Caco-2 (cell line): ENCODE data around the gene DNAJC17. TPM values are rescaled to one million over a fixed set of nuclear protein-coding genes. Genes with fewer than 3 reads are reported as not detected.
A peak's percentile ranks its signal among the peaks of the same experiment; 100 is the strongest.

Source experiments
- BruUV-seq: library from RNA; stranded (reverse); fragments of 400-500 nt; replicated peaks from 2 replicates; lab custom pipeline; 2021; lab: Mats Ljungman, UMichigan
- CTCF ChIA-PET: fragments of 300-600 bp; sonication (Branson Sonifier 250); formaldehyde crosslinking; loops from one replicate; lab custom pipeline; 2022; ENCODE audit warnings: antibody characterized with exemption; lab: Charles Lee
- POLR2A ChIA-PET: fragments of 300-600 bp; sonication (Branson Sonifier 250); formaldehyde crosslinking; loops from one replicate; lab custom pipeline; 2022; ENCODE audit warnings: antibody characterized with exemption; lab: Charles Lee
- DNase-seq, 2 experiments: peaks; one replicate each; pipeline versions ENCODE4 v3.0.0 to v3.0.0-alpha.2; 2020 to 2022
- H3K27me3 ChIP-seq: replicated peaks from 2 replicates; pipeline ENCODE4 v1.6.0; 2011; ENCODE audit warnings: low read length; ENCODE audit not compliant: control insufficient read depth, insufficient read depth
- H3K36me3 ChIP-seq: 2 replicates; pipeline ENCODE4 v1.5.1; 2011; ENCODE audit warnings: low read length; ENCODE audit not compliant: control insufficient read depth, insufficient read depth
- H3K4me1 ChIP-seq: fragments of 250-450 bp; sonication (Bioruptor Pico); 2 replicates; pipeline ENCODE4 v1.5.1; 2020; ENCODE audit warnings: mild to moderate bottlenecking
- H3K4me3 ChIP-seq: 2 replicates; pipeline ENCODE4 v1.5.1; 2011; ENCODE audit warnings: low read depth, mild to moderate bottlenecking, control low read depth, low read length
- H3K9me3 ChIP-seq: fragments of 250-450 bp; sonication (Bioruptor Pico); 2 replicates; pipeline ENCODE4 v1.5.1; 2020; ENCODE audit warnings: mild to moderate bottlenecking, moderate library complexity
- H3K27ac Mint-ChIP-seq: one replicate; pipeline ENCODE4 v1.8.0; 2022; ENCODE audit warnings: mixed read lengths; ENCODE audit not compliant: unreplicated experiment
- H3K27me3 Mint-ChIP-seq: one replicate; pipeline ENCODE4 v1.8.0; 2022; ENCODE audit warnings: mixed read lengths; ENCODE audit not compliant: insufficient read depth, unreplicated experiment
- H3K36me3 Mint-ChIP-seq: one replicate; pipeline ENCODE4 v1.8.0; 2022; ENCODE audit warnings: mild to moderate bottlenecking, mixed read lengths; ENCODE audit not compliant: insufficient read depth, unreplicated experiment
- H3K4me1 Mint-ChIP-seq: one replicate; pipeline ENCODE4 v1.8.0; 2022; ENCODE audit warnings: low read depth, mixed read lengths; ENCODE audit not compliant: unreplicated experiment
- H3K4me3 Mint-ChIP-seq: one replicate; pipeline ENCODE4 v1.8.0; 2022; ENCODE audit warnings: mild to moderate bottlenecking, moderate library complexity, mixed read lengths; ENCODE audit not compliant: unreplicated experiment
- H3K9me3 Mint-ChIP-seq: one replicate; pipeline ENCODE4 v1.8.0; 2022; ENCODE audit warnings: mixed read lengths; ENCODE audit not compliant: unreplicated experiment
- intact Hi-C: fragments of 100-400 bp; cut with micrococcal nuclease; formaldehyde crosslinking; loops from one replicate; pipeline ENCODE4 v1.10.0; 2022; ENCODE audit not compliant: unreplicated experiment
- total RNA-seq: library from RNA; stranded (reverse); gene quantifications from 2 replicates; pipeline ENCODE4 v1.2.3, GENCODE V29; 2022
- TF ChIP-seq, protein P1 (sequence below), 2 experiments: fragments of 200-600 bp in 1 of 2; IDR thresholded peaks; 1 replicate in 1 of 2; 2 replicates in 1 of 2; pipeline versions ENCODE4 v1.5.1 to v1.8.0; 2011 to 2022; ENCODE audit warnings: antibody characterized with exemption in 1 of 2, control low read depth in 1 of 2, inconsistent platforms in 1 of 2, low read depth in 1 of 2, low read length in 1 of 2, mild to moderate bottlenecking in 1 of 2, moderate library complexity in 1 of 2; ENCODE audit not compliant: insufficient read depth in 1 of 2, severe bottlenecking in 1 of 2, unreplicated experiment in 1 of 2

The DNAJC17 gene
- total RNA-seq, 1 experiment from 2014 or later = 30.1 TPM

DNA sequence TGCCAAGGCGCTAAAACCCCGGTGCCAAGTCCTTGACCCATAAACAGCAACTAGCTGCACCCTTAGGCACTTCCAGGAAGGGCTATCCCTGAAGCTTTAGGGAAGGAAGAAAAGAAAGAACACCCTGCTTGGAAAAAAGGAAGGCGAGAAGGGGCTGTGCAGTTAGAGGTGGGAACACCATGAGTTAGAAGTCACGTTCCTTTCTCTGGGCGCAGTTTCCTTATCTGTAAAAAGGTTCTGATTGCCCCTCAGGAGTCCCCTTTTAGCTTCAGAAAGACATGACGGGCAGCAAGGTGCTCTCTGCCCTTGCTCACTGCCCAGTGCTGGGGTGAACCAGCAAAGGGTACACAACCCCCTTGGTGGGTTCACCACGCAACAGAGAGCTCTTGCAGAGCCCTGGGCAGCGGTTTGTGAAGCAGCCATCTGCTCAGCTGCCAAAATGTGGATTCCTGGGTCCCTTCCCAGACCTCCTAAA is 42.6 kb downstream of the DNAJC17 start:
- Mint-ChIP-seq H3K36me3 (peaks cover 40% of the 10 kb centered on the region), H3K4me1 (peaks cover 11% of the 10 kb centered on the region), H3K27ac (peak overlapping the region; percentile 90), H3K9me3 (no peaks in the 10 kb centered on the region), H3K27me3 (no peaks in the 10 kb centered on the region), H3K4me3 (peak overlapping the region; percentile 86)
- no peak for DNase-seq
- Histone ChIP-seq H3K27me3 (no peaks in the 10 kb centered on the region), H3K4me3 (peak overlapping the region; percentile 92), H3K4me1 (peaks cover 7% of the 10 kb centered on the region; the same call in 1 of the 2 replicates), H3K9me3 (no peaks in the 10 kb centered on the region), H3K36me3 (peaks cover 1% of the 10 kb centered on the region; the same call in 1 of the 2 replicates)
- intact Hi-C loops = loop anchor here (2.0 to 10.0 kb wide), 2 partner anchors 18 to 200 kb away; partner anchors contain the start of genes CCDC32 and RPUSD2
- BruUV-seq = TSS peak; percentile 50
- TF ChIP-seq, protein P1, sequence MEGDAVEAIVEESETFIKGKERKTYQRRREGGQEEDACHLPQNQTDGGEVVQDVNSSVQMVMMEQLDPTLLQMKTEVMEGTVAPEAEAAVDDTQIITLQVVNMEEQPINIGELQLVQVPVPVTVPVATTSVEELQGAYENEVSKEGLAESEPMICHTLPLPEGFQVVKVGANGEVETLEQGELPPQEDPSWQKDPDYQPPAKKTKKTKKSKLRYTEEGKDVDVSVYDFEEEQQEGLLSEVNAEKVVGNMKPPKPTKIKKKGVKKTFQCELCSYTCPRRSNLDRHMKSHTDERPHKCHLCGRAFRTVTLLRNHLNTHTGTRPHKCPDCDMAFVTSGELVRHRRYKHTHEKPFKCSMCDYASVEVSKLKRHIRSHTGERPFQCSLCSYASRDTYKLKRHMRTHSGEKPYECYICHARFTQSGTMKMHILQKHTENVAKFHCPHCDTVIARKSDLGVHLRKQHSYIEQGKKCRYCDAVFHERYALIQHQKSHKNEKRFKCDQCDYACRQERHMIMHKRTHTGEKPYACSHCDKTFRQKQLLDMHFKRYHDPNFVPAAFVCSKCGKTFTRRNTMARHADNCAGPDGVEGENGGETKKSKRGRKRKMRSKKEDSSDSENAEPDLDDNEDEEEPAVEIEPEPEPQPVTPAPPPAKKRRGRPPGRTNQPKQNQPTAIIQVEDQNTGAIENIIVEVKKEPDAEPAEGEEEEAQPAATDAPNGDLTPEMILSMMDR (IDR thresholded peaks at IDR 0.05; ENCODE audit: insufficient read depth in 1 of 2, low read depth in 1 of 2, low read length in 1 of 2, severe bottlenecking in 1 of 2, unreplicated experiment in 1 of 2) = no peak
- ChIA-PET POLR2A (interaction anchor here (0.6 to 1.0 kb wide), 2 partner anchors 55 to 130 kb away, joined by 3 read pairs; partner anchors contain the start of gene VPS18), CTCF (interaction anchor here (0.7 to 5.7 kb wide), 7 partner anchors 11 to 127 kb away, joined by 3 to 25 read pairs (median 9); no protein-coding TSS in a partner anchor)

- no TSS peak for BruUV-seq
- Mint-ChIP-seq H3K4me3 (peak within 1 kb of the TSS; percentile 86), H3K27me3 (no peaks in the 10 kb centered on the region), H3K27ac (peak within 1 kb of the TSS; percentile 90), H3K36me3 (peaks cover 33% of the 10 kb centered on the region), H3K4me1 (peaks cover 11% of the 10 kb centered on the region), H3K9me3 (no peaks in the 10 kb centered on the region)
- intact Hi-C loops = loop anchor here (1.0 to 10.0 kb wide), 3 partner anchors 9 to 199 kb away; partner anchors contain the start of genes CCDC32, RMDN3 and RPUSD2
- H3K36me3 ChIP-seq = no peaks in the 10 kb centered on the region
- TF ChIP-seq, protein P1 (IDR thresholded peaks at IDR 0.05; ENCODE audit: insufficient read depth in 1 of 2, low read depth in 1 of 2, low read length in 1 of 2, severe bottlenecking in 1 of 2, unreplicated experiment in 1 of 2) = peak; percentile 17 to 49
- peak within 1 kb of the TSS; percentile 92 for H3K4me3 ChIP-seq
- CTCF ChIA-PET = interaction anchor here (0.6 to 5.7 kb wide), 12 partner anchors 12 to 164 kb away, joined by 3 to 25 read pairs (median 4); partner anchors contain the start of genes DNAJC17, VPS18 and ZFYVE19
- H3K27me3 ChIP-seq = no peaks in the 10 kb centered on the region
- POLR2A ChIA-PET = interaction anchor here (0.6 to 1.7 kb wide), 9 partner anchors 9 to 199 kb away, joined by 3 to 10 read pairs (median 4); partner anchors contain the start of genes CHAC1, DNAJC17, RAD51 and RMDN3
- peak; percentile 90 to 93 for DNase-seq
- no peaks in the 10 kb centered on the region for H3K9me3 ChIP-seq
- H3K4me1 ChIP-seq = peaks cover 7% of the 10 kb centered on the region; the same call in 1 of the 2 replicates
Observed at GRCh38 chr15:40763801-40764628, 43.3 kb downstream of the DNAJC17 start, which contains the start of gene GCHFR. Gene GCHFR (plus strand): TSS chr15:40764068. CDS start chr15:40764181, 113 bp downstream.
